GM19193 (cell line): Measurements from ENCODE around the gene TBC1D5.

Source experiments
- POLR2A ChIP-seq: IDR thresholded peaks from 4 replicates; pipeline ENCODE4 v1.6.1; 2011; ENCODE audit not compliant: insufficient read depth, insufficient read length; ENCODE audit errors: extremely low read depth

Gene TBC1D5

GRCh38 chr3:17479681-17480405, 262.6 kb downstream of the TBC1D5 start:
- TF ChIP-seq POLR2A = no peak

DNA sequence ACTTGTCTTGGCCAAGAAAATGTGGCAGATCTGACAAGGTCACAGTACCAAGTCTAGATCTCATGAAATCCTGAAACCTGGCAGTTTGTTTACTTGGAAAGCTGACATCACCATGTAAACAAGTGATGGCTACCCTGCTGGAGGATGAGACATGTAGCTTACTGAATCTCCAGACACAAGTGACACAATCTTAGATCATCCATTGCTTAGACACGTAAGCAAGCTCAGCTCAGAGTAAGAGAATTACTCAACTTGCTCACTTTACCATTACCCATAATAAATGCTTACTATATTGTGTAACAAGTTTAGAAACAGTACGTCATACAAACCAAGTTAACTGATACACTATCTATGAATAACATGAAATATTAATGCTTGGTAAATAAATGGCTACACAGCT, 263.8 kb downstream of the TBC1D5 start:
- no peak for TF ChIP-seq POLR2A

DNA sequence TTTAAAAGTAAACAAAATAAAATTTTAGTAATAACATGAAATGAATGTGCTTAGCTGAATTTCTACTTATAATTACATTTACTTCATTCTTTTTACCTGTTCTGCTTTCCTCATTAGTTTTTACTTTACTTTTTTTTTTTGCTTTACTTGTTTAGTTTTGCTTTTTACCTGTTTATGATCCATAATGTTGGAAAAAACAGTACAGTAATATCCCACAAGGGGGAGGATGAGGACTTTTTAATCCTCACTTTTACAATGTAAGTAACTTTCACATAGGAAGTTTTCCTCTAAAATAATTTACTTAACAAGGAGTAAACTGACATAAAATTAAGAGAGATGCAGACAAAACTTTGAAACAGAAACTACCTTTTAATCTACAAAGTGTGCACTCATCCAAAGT, 268.7 kb downstream of the TBC1D5 start:
- TF ChIP-seq POLR2A = no peak

- TF ChIP-seq POLR2A = no peak
These were observed 272.5 kb downstream of the TBC1D5 start for GRCh38 chr3:17469954-17470353.

DNA sequence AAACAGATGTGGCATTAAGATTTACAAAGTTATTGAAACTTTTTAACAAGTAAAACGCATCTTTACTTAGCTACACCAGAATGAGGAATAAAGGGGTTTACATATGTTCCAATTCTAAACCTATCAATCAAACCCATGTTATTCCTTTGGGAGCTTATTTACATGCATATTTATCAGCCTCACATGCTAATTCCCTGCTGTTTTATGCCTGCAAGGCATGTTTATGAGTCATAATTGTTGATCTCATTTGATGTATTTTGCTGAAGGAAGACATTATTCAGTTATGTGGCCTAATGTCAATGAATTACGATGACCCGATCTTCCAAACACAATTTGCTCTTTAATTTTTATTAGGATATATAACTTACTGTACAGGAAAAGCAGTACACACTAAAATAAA, 272.9 kb downstream of the TBC1D5 start:
- TF ChIP-seq POLR2A = no peak

- no peak for TF ChIP-seq POLR2A
These were observed 276.4 kb downstream of the TBC1D5 start for GRCh38 chr3:17466028-17466427.

DNA sequence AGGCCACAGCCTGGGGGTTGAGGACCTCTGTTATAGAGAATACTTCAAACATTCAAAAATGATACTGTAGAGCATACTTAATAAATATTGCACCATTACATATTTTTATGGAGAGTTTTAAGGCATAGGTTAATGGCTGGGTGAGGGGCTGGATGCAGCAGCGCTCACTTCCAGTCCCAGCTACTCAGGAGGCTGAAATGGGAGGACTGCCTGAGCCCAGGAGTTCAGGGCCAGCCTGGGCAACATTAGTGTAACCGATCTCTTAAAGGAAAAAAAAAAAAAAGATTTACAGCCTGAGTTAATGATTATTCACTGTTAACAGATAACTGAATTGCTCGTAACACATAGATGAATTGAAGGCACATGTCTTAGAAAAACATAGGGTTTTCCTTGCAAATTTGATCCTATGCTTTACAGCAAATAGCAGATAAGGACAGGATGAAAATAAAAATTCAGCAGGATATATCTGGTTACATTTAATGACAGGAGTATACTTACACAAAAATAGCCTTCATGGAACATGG, 282.9 kb downstream of the TBC1D5 start:
- no peak for TF ChIP-seq POLR2A

DNA sequence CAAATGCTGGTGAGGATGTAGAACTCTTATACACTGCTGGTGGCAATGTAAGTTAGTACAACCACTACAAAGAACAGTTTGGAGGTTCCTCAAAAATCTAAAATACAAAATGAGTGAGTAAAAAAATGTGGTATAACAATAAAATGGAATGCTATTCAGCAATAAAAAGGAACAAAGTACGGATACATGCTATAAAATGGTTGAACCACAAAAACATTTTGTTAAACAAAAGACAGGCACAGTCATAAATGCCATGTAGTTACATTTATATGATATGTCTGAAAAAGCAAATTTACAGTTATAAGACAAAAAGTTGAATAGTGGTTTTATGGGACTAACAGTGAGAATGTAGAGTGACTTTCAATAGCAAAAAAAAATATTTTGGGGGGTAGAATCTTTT, 285.8 kb downstream of the TBC1D5 start:
- TF ChIP-seq POLR2A = no peak

GRCh38 chr3:17456046-17456445, 286.4 kb downstream of the TBC1D5 start:
- TF ChIP-seq POLR2A = no peak

GRCh38 chr3:17444865-17445264, 297.6 kb downstream of the TBC1D5 start:
- no peak for TF ChIP-seq POLR2A

DNA sequence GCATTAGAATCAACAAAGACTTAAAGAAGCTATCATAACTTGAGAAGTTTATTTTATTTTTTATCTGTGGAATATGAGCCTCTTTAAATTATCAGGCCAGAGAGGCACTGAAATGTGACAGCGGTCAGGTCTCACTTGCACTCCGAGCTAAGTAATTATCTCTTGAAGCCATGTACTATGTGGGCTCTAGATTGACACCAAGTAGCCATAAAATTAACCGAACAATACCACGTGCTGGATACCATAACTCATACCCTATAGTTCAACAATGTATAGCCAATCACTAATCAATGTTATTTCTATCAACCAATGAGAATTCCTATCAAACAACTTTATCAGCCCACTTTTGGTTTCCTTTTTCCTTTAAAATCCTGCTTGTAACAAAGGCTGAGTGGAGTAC, 299.3 kb downstream of the TBC1D5 start:
- no peak for TF ChIP-seq POLR2A

DNA sequence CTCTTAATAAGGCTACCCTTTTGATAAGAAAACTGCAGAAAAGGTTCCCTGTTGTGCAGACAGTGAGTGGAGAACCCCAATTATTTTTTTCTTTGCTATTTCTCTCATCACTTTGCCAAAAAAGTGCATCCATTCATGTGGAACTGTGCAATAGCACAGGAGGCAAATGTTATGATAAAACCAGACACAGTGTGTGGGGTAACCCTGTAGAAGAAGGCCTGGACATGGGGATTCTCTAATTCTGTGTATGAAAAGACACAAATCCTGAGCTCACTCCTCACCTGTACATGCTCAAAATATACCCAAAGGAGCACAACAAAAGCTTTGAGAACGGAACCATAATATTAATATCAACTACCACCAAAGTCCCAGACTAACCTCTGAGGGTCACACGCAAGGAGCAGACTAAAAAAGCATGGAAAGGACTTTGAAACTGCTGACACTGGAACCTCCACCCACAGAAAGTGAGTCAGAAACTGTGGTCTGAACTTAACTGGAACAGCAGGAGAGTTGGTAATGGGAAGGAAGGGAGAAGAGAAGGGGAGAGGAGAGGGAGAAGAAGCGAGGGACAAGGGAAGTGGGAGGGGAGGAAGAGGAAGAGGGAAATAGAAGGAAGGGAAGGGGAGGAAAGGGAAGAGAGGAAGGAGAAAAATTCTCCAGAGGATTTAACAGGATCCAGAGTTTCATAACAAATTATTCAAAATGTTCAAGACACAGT, 299.9 kb downstream of the TBC1D5 start:
- TF ChIP-seq POLR2A = no peak

GRCh38 chr3:17433876-17434275, 308.6 kb downstream of the TBC1D5 start:
- TF ChIP-seq POLR2A = no peak

GRCh38 chr3:17432236-17432635, 310.2 kb downstream of the TBC1D5 start:
- TF ChIP-seq POLR2A = no peak

DNA sequence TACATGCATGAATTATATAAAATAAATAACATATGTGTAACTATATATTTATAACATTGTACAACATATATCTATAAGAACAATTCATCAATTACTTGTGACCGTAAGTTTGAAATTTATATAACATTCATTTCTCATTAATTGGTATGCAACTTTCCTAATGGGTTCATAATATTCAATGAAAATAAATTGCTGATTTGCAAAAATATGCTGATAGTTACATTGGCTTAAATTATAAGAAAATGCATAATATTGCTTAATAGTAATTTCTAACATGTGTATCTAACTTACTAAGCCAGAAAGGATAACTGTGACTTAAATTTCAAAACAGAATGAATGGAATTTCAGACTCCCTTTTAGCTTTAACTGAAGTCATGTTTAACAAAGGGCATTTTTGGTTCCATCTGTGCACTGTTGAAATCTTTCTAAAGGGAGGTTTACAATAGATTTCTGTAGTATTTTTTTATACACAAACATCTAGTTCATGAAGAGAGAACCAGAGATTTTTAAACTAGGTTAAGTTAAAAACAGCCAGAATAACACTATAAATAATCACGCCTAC, 310.9 kb downstream of the TBC1D5 start:
- TF ChIP-seq POLR2A = no peak

DNA sequence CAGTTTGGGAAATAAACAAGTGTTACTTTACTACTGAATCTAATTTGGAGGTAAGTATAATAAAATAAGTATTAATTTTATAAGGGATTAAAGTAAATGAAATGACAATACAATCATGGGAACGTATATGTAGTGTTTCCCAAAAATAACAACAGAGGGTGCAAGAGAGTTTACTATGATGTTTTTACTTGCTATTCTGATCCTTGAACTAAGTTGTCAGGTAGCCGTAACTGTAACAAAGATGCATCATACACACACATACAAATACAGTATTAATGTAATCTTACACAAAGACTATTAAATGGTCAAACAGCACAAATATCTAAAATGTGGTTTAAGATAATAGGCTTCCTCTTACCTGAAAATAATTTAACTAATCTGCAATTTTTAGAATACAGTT, 311.4 kb downstream of the TBC1D5 start:
- no peak for TF ChIP-seq POLR2A

GRCh38 chr3:17430582-17430981, 311.8 kb downstream of the TBC1D5 start:
- TF ChIP-seq POLR2A = no peak
